A673 (cell line): ENCODE results near the gene ACOXL. TPM values are rescaled to one million over a fixed set of nuclear protein-coding genes. Genes with fewer than 3 reads are reported as not detected.

Source experiments
- BruUV-seq: library from RNA; stranded (reverse); fragments of 400-500 nt; replicated peaks from 2 replicates; lab custom pipeline; 2021; lab: Mats Ljungman, UMichigan
- CTCF ChIA-PET: fragments of 300-600 bp; sonication (Branson Sonifier 250); formaldehyde crosslinking; loops from one replicate; lab custom pipeline; 2022; ENCODE audit warnings: antibody characterized with exemption; lab: Charles Lee
- POLR2A ChIA-PET: fragments of 300-600 bp; sonication (Branson Sonifier 250); formaldehyde crosslinking; loops from one replicate; lab custom pipeline; 2022; ENCODE audit warnings: antibody characterized with exemption; ENCODE audit not compliant: low non-redundant PET; lab: Charles Lee
- DNase-seq: peaks from one replicate; pipeline ENCODE4 v3.0.0-alpha.2; 2015; ENCODE audit warnings: low spot score
- H3K27ac ChIP-seq: fragments of 200-600 bp; sonication (generic); 2 replicates; pipeline ENCODE4 v1.5.1; 2016; ENCODE audit warnings: mixed run types, low read depth, mild to moderate bottlenecking, mixed read lengths, antibody characterized with exemption, low read length; ENCODE audit not compliant: poor library complexity, severe bottlenecking
- H3K27me3 ChIP-seq: fragments of 200-600 bp; sonication (generic); replicated peaks from 2 replicates; pipeline ENCODE4 v1.6.1; 2017; ENCODE audit warnings: mixed run types, low read depth, mild to moderate bottlenecking, mixed read lengths, antibody characterized with exemption, low read length; ENCODE audit not compliant: insufficient read depth, poor library complexity
- H3K36me3 ChIP-seq: fragments of 200-600 bp; sonication (generic); 2 replicates; pipeline ENCODE4 v1.6.1; 2016; ENCODE audit warnings: mixed run types, mild to moderate bottlenecking, mixed read lengths, antibody characterized with exemption, low read length; ENCODE audit not compliant: insufficient read depth, poor library complexity, severe bottlenecking
- H3K4me1 ChIP-seq: fragments of 200-600 bp; sonication (generic); 2 replicates; pipeline ENCODE4 v1.6.1; 2017; ENCODE audit warnings: mixed run types, mild to moderate bottlenecking, mixed read lengths, antibody characterized with exemption, low read length; ENCODE audit not compliant: insufficient read depth, poor library complexity, severe bottlenecking
- H3K4me3 ChIP-seq: fragments of 200-600 bp; sonication (generic); 2 replicates; pipeline ENCODE4 v1.5.1; 2016; ENCODE audit warnings: low read depth, mixed run types, mild to moderate bottlenecking, mixed read lengths, low read length; ENCODE audit not compliant: poor library complexity, severe bottlenecking
- H3K9me3 ChIP-seq: fragments of 200-600 bp; sonication (generic); 2 replicates; pipeline ENCODE4 v1.6.1; 2016; ENCODE audit warnings: mixed run types, low read depth, mild to moderate bottlenecking, mixed read lengths, antibody characterized with exemption, low read length; ENCODE audit not compliant: poor library complexity, severe bottlenecking
- CTCF ChIP-seq: fragments of 300-800, 200-600 bp; sonication (generic); conservative IDR thresholded peaks from 2 replicates; pipeline ENCODE4 v1.5.1; 2017; ENCODE audit warnings: low read depth, mild to moderate bottlenecking, antibody characterized with exemption, low read length, moderate library complexity, mixed read lengths
- EZH2 ChIP-seq: fragments of 200-600 bp; sonication (generic); IDR thresholded peaks from 2 replicates; pipeline ENCODE4 v1.6.1; 2017; ENCODE audit warnings: borderline replicate concordance, low read depth, mild to moderate bottlenecking, mixed read lengths, antibody characterized with exemption, low read length; ENCODE audit not compliant: poor library complexity, severe bottlenecking
- intact Hi-C: fragments of 100-400 bp; cut with micrococcal nuclease; formaldehyde crosslinking; loops from one replicate; pipeline ENCODE4 v1.10.0; 2022; ENCODE audit not compliant: unreplicated experiment
- total RNA-seq: library from RNA; stranded (reverse); gene quantifications from 2 replicates; pipeline ENCODE4 v1.2.3, GENCODE V29; 2021

Gene ACOXL
- total RNA-seq, 1 experiment from 2014 or later: not detected

- no TSS peak for BruUV-seq
- peaks cover 19% of the 10 kb centered on the region for H3K4me1 ChIP-seq
- H3K27ac ChIP-seq: no peak overlapping the region
- DNase-seq: no peak
- H3K36me3 ChIP-seq: no peaks in the 10 kb centered on the region
- H3K9me3 ChIP-seq: no peaks in the 10 kb centered on the region
- peaks cover 15% of the 10 kb centered on the region for H3K27me3 ChIP-seq
- intact Hi-C loops: no loop called here
- no peak for TF ChIP-seq CTCF
- TF ChIP-seq EZH2: no peak
- ChIA-PET POLR2A (no interaction called here), CTCF (interaction anchor here (1.4 kb wide), 1 partner anchor 16 kb away, joined by 8 read pairs; no protein-coding TSS in a partner anchor)
- no peak overlapping the region for H3K4me3 ChIP-seq
Observed at GRCh38 chr2:110771547-110772382, 39.4 kb downstream of the ACOXL start.

- POLR2A ChIA-PET: no interaction called here
- Histone ChIP-seq H3K27ac (no peak overlapping the region), H3K27me3 (peaks cover 15% of the 10 kb centered on the region), H3K9me3 (no peaks in the 10 kb centered on the region), H3K4me1 (peaks cover 19% of the 10 kb centered on the region), H3K36me3 (no peaks in the 10 kb centered on the region), H3K4me3 (no peak overlapping the region)
- CTCF ChIA-PET: no interaction called here
- BruUV-seq: no TSS peak
- no peak for DNase-seq
- TF ChIP-seq CTCF (no peak), EZH2 (no peak)
- intact Hi-C loops: no loop called here
Observed at GRCh38 chr2:110772383-110772755, 40.0 kb downstream of the ACOXL start.

GRCh38 chr2:110773401-110773921 lies 41.1 kb downstream of the ACOXL start:
- H3K36me3 ChIP-seq: no peaks in the 10 kb centered on the region
- no peak overlapping the region for H3K27ac ChIP-seq
- ChIA-PET CTCF (no interaction called here), POLR2A (no interaction called here)
- intact Hi-C loops: no loop called here
- no peak for DNase-seq
- TF ChIP-seq EZH2 (no peak), CTCF (no peak)
- H3K27me3 ChIP-seq: peaks cover 20% of the 10 kb centered on the region
- H3K9me3 ChIP-seq: no peaks in the 10 kb centered on the region
- no TSS peak for BruUV-seq
- no peak overlapping the region for H3K4me3 ChIP-seq
- peaks cover 19% of the 10 kb centered on the region for H3K4me1 ChIP-seq
